BLaER1 (cell line): Measurements from ENCODE around the gene DNAH12.
"Not testable (repeated sequence)": the region's sequence is repeated elsewhere in the genome, so short reads cannot be mapped to it uniquely, and the experiment has no call there.

Source experiments
- H3K27ac ChIP-seq: shearing (Covaris generic); formaldehyde crosslinking; 2 replicates; pipeline ENCODE4 v1.8.1; 2022
- H3K27me3 ChIP-seq: shearing (Covaris generic); formaldehyde crosslinking; 2 replicates; pipeline ENCODE4 v1.8.1; 2022
- H3K36me3 ChIP-seq: shearing (Covaris generic); formaldehyde crosslinking; 2 replicates; pipeline ENCODE4 v1.8.1; 2022
- H3K4me1 ChIP-seq: shearing (Covaris generic); formaldehyde crosslinking; 2 replicates; pipeline ENCODE4 v1.8.1; 2022
- H3K4me2 ChIP-seq: shearing (Covaris generic); formaldehyde crosslinking; 2 replicates; pipeline ENCODE4 v1.8.1; 2022
- H3K4me3 ChIP-seq: shearing (Covaris generic); formaldehyde crosslinking; 2 replicates; pipeline ENCODE4 v1.8.1; 2022
- H3K9ac ChIP-seq: shearing (Covaris generic); formaldehyde crosslinking; 2 replicates; pipeline ENCODE4 v1.8.1; 2022
- H3K9me3 ChIP-seq: shearing (Covaris generic); formaldehyde crosslinking; 2 replicates; pipeline ENCODE4 v1.8.1; 2022
- H4K20me1 ChIP-seq: shearing (Covaris generic); formaldehyde crosslinking; 2 replicates; pipeline ENCODE4 v1.8.1; 2022
- Cebpa-rat ChIP-seq: shearing (Covaris generic); IDR thresholded peaks from 2 replicates; pipeline ENCODE4 v1.8.1; 2022

Gene DNAH12

GRCh38 chr3:57389271-57389670, 154.9 kb downstream of the DNAH12 start:
- Histone ChIP-seq H3K4me2 (no peak overlapping the region), H3K9me3 (no peaks in the 10 kb centered on the region), H3K27ac (no peak overlapping the region), H3K4me1 (peaks cover 5% of the 10 kb centered on the region; the same call in 1 of the 2 replicates), H3K27me3 (no peaks in the 10 kb centered on the region), H4K20me1 (no peaks in the 10 kb centered on the region), H3K9ac (no peak overlapping the region), H3K4me3 (no peak overlapping the region), H3K36me3 (no peaks in the 10 kb centered on the region)
- no peak for TF ChIP-seq Cebpa-rat

- H3K27me3 ChIP-seq = no peaks in the 10 kb centered on the region
- H3K36me3 ChIP-seq = no peaks in the 10 kb centered on the region
- H3K27ac ChIP-seq = no peak overlapping the region
- no peak overlapping the region for H3K4me3 ChIP-seq
- TF ChIP-seq Cebpa-rat = no peak
- no peaks in the 10 kb centered on the region for H4K20me1 ChIP-seq
- no peak overlapping the region for H3K4me2 ChIP-seq
- H3K4me1 ChIP-seq = peaks cover 12% of the 10 kb centered on the region
- H3K9me3 ChIP-seq = no peaks in the 10 kb centered on the region
- H3K9ac ChIP-seq = no peak overlapping the region
These were observed 157.8 kb downstream of the DNAH12 start for GRCh38 chr3:57386307-57386706.

DNA sequence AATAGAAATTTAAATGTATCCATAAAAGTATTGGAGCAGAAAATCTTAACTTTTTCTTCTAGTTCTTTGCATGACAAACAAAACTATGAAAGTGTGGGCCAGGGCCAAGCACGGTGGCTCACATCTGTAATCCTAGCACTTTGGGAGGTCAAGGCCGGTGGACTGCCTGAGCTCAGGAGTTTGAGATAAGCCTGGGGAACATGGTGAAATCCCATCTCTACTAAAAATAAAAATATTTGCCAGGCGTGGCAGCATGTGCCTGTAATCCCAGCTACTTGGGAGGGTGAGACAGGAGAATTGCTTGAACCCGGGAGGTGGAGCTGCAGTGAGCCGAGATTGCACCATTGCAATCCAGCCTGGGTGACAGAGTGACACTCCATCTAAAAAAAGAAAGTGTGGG, 158.6 kb downstream of the DNAH12 start:
- no peak overlapping the region for H3K27ac ChIP-seq
- H3K4me2 ChIP-seq = no peak overlapping the region
- H4K20me1 ChIP-seq = no peaks in the 10 kb centered on the region
- peaks cover 12% of the 10 kb centered on the region for H3K4me1 ChIP-seq
- TF ChIP-seq Cebpa-rat = no peak
- no peaks in the 10 kb centered on the region for H3K27me3 ChIP-seq
- H3K9me3 ChIP-seq = no peaks in the 10 kb centered on the region
- H3K4me3 ChIP-seq = no peak overlapping the region
- H3K36me3 ChIP-seq = no peaks in the 10 kb centered on the region
- no peak overlapping the region for H3K9ac ChIP-seq

- Histone ChIP-seq H3K9me3 (no peaks in the 10 kb centered on the region), H4K20me1 (no peaks in the 10 kb centered on the region), H3K4me2 (peak overlapping the region; percentile 36; the same call in 1 of the 2 replicates), H3K27ac (no peak overlapping the region), H3K4me1 (peaks cover 12% of the 10 kb centered on the region), H3K4me3 (no peak overlapping the region), H3K9ac (no peak overlapping the region), H3K36me3 (no peaks in the 10 kb centered on the region), H3K27me3 (no peaks in the 10 kb centered on the region)
- no peak for TF ChIP-seq Cebpa-rat
These were observed 160.3 kb downstream of the DNAH12 start for GRCh38 chr3:57383838-57384237.

DNA sequence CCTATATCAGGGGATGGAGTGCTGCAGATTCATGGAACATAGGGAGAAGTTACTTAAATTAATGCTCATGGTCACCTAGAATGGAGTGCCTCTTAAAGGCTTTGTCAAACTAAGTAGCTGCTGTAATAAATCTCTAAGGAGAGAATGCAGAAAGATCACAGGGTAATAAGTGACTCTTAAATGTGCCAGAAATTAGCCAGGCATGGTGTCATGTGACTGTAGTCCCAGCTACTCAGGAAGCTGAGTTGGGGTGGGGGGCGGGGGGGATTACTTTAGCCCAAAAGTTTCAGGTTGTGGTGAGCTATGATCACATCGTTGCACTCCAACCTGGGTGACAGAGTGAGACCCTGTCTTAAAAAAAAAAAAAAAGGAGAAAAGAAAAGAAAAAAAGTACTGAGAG, 160.7 kb downstream of the DNAH12 start:
- no peaks in the 10 kb centered on the region for H3K36me3 ChIP-seq
- H3K4me1 ChIP-seq = peaks cover 12% of the 10 kb centered on the region
- H3K9me3 ChIP-seq = no peaks in the 10 kb centered on the region
- H3K27ac ChIP-seq = no peak overlapping the region
- no peak overlapping the region for H3K4me3 ChIP-seq
- H4K20me1 ChIP-seq = no peaks in the 10 kb centered on the region
- H3K27me3 ChIP-seq = no peaks in the 10 kb centered on the region
- H3K9ac ChIP-seq = no peak overlapping the region
- TF ChIP-seq Cebpa-rat = no peak
- H3K4me2 ChIP-seq = peak overlapping the region; percentile 36

- Histone ChIP-seq H3K27me3 (no peaks in the 10 kb centered on the region), H3K4me3 (no peak overlapping the region), H3K36me3 (no peaks in the 10 kb centered on the region), H4K20me1 (no peaks in the 10 kb centered on the region), H3K27ac (no peak overlapping the region), H3K4me1 (peaks cover 12% of the 10 kb centered on the region), H3K9me3 (no peaks in the 10 kb centered on the region), H3K9ac (no peak overlapping the region), H3K4me2 (peak overlapping the region; percentile 36)
- no peak for TF ChIP-seq Cebpa-rat
These were observed 161.2 kb downstream of the DNAH12 start for GRCh38 chr3:57382933-57383332.

DNA sequence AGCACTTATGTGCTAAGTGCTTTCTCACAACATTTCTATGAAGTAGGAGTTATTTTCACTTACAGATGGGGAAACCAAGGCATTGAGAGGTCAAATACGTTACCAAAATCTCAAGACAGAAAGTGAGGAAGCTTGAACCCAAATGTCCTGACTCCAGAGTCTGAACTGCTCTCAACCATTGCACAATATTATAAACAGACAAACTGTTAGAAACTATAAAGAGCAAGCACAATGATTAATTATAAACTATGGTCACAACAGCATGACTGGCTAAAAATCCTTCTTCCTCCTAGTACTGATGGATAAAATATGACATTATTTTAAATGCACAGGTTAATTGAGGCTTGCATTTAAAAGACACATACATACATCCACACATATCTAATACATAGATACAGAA, 173.8 kb downstream of the DNAH12 start:
- H3K4me3 ChIP-seq = no peak overlapping the region
- H3K4me2 ChIP-seq = no peak overlapping the region
- no peak for TF ChIP-seq Cebpa-rat
- no peaks in the 10 kb centered on the region for H4K20me1 ChIP-seq
- no peaks in the 10 kb centered on the region for H3K36me3 ChIP-seq
- no peaks in the 10 kb centered on the region for H3K4me1 ChIP-seq
- no peak overlapping the region for H3K9ac ChIP-seq
- no peak overlapping the region for H3K27ac ChIP-seq
- H3K9me3 ChIP-seq = peaks cover 12% of the 10 kb centered on the region
- no peaks in the 10 kb centered on the region for H3K27me3 ChIP-seq

- not testable (repeated sequence) for H3K27ac ChIP-seq, H3K4me2 ChIP-seq, H3K9me3 ChIP-seq, H3K36me3 ChIP-seq, H3K9ac ChIP-seq, H3K27me3 ChIP-seq, H3K4me3 ChIP-seq, H3K4me1 ChIP-seq, H4K20me1 ChIP-seq
These were observed 179.1 kb downstream of the DNAH12 start for GRCh38 chr3:57365089-57365488.

- peaks cover 37% of the 10 kb centered on the region for H3K4me1 ChIP-seq
- H3K27me3 ChIP-seq, H3K4me2 ChIP-seq, H3K4me3 ChIP-seq, H3K36me3 ChIP-seq, H3K9ac ChIP-seq, H4K20me1 ChIP-seq, H3K9me3 ChIP-seq, H3K27ac ChIP-seq: not testable (repeated sequence)
These were observed 187.9 kb downstream of the DNAH12 start for GRCh38 chr3:57356275-57356674.

GRCh38 chr3:57354768-57355167, 189.4 kb downstream of the DNAH12 start:
- no peaks in the 10 kb centered on the region for H3K27me3 ChIP-seq
- H3K4me2 ChIP-seq = peak overlapping the region; percentile 70
- TF ChIP-seq Cebpa-rat = no peak
- no peak overlapping the region for H3K4me3 ChIP-seq
- H4K20me1 ChIP-seq = no peaks in the 10 kb centered on the region
- no peaks in the 10 kb centered on the region for H3K36me3 ChIP-seq
- H3K9ac ChIP-seq = no peak overlapping the region
- peaks cover 36% of the 10 kb centered on the region for H3K4me1 ChIP-seq
- no peaks in the 10 kb centered on the region for H3K9me3 ChIP-seq
- no peak overlapping the region for H3K27ac ChIP-seq

- no peaks in the 10 kb centered on the region for H3K27me3 ChIP-seq
- H4K20me1 ChIP-seq = no peaks in the 10 kb centered on the region
- H3K36me3 ChIP-seq = no peaks in the 10 kb centered on the region
- no peak overlapping the region for H3K9ac ChIP-seq
- H3K4me1 ChIP-seq = peaks cover 22% of the 10 kb centered on the region
- H3K27ac ChIP-seq = no peak overlapping the region
- H3K4me3 ChIP-seq = no peak overlapping the region
- 0 out of 2 replicates have a peak, but pooled peaks cover 5% of the 10 kb centered on the region for H3K9me3 ChIP-seq
- no peak for TF ChIP-seq Cebpa-rat
- H3K4me2 ChIP-seq = no peak overlapping the region
These were observed 193.9 kb downstream of the DNAH12 start for GRCh38 chr3:57350271-57350670.

DNA sequence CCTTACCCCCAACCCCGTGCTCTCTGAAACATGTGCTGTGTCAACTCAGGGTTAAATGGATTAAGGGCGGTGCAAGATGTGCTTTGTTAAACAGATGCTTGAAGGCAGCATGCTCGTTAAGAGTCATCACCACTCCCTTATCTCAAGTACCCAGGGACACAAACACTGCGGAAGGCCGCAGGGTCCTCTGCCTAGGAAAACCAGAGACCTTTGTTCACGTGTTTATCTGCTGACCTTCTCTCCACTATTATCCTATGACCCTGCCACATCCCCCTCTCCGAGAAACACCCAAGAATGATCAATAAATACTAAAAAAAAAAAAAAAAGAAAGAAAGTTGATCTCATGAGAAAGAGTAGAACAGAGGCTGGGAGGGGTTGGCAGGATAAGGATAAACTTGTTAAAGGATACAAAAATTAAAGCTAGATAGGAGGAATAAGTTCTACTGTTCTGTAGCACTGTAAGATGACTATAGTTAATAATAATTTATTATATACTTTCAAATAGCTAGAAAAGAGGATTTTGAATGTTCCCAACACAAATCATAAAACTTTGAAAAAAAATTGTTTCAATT, 205.0 kb downstream of the DNAH12 start:
- H3K9ac ChIP-seq, H3K27me3 ChIP-seq, H3K4me2 ChIP-seq, H4K20me1 ChIP-seq, H3K4me1 ChIP-seq, H3K36me3 ChIP-seq, H3K4me3 ChIP-seq, H3K27ac ChIP-seq: not testable (repeated sequence)
- H3K9me3 ChIP-seq = peaks cover 15% of the 10 kb centered on the region

GRCh38 chr3:57338272-57339070, 205.7 kb downstream of the DNAH12 start:
- not testable (repeated sequence) for H4K20me1 ChIP-seq, H3K27ac ChIP-seq, H3K4me3 ChIP-seq, H3K9ac ChIP-seq, H3K4me1 ChIP-seq, H3K27me3 ChIP-seq, H3K36me3 ChIP-seq, H3K4me2 ChIP-seq
- H3K9me3 ChIP-seq = peaks cover 15% of the 10 kb centered on the region
